LNCaP clone FGC (cell line): ENCODE data around the gene COPS3.
"Not testable (repeated sequence)": the region's sequence is repeated elsewhere in the genome, so short reads cannot be mapped to it uniquely, and the experiment has no call there.

Experiments
- DNase-seq: peaks from one replicate; pipeline ENCODE4 v3.0.0-alpha.2; 2011; ENCODE audit warnings: low read depth
- H3K4me3 ChIP-seq: 2 replicates; pipeline ENCODE4 v1.5.1; 2011; ENCODE audit warnings: mild to moderate bottlenecking, low read depth, low read length, control low read depth
- CTCF ChIP-seq: IDR thresholded peaks from 2 replicates; pipeline ENCODE4 v1.5.1; 2012; ENCODE audit warnings: mild to moderate bottlenecking; ENCODE audit not compliant: control insufficient read depth, insufficient read depth; ENCODE audit errors: extremely low read depth

The COPS3 gene

GRCh38 chr17:17258011-17258410 lies 23.0 kb downstream of the COPS3 start:
- no peak for DNase-seq
- H3K4me3 ChIP-seq: no peak overlapping the region
- no peak for TF ChIP-seq CTCF

- H3K4me3 ChIP-seq: no peak overlapping the region
- no peak for DNase-seq
- TF ChIP-seq CTCF: no peak
These were observed 24.7 kb downstream of the COPS3 start for GRCh38 chr17:17256316-17256715.

- not testable (repeated sequence) for DNase-seq, H3K4me3 ChIP-seq
These were observed 25.4 kb downstream of the COPS3 start for GRCh38 chr17:17255689-17256088.

GRCh38 chr17:17254036-17254435 lies 27.0 kb downstream of the COPS3 start:
- no peak for DNase-seq
- H3K4me3 ChIP-seq: no peak overlapping the region
- TF ChIP-seq CTCF: no peak

DNA sequence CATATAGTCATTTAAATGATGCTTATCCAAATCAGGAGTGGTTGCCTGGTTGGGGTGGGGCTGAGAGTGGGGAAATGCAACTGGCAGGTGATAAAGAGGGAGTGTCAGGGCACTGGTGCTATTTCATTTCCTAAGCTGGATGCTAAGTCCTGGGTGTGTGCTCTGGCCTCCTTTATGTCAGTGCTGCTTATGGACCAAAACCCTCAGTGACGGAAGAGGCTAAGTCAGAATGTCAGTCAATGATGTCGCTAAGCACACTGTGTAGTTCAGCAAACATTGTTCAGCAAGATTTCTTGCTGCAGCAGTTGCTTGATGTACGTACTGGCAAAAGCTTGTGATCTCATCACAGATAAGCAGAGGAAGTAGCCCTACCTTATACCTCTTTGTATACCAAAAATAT lies 27.6 kb downstream of the COPS3 start:
- peak; percentile 80 for DNase-seq
- H3K4me3 ChIP-seq: no peak overlapping the region
- TF ChIP-seq CTCF: no peak

DNA sequence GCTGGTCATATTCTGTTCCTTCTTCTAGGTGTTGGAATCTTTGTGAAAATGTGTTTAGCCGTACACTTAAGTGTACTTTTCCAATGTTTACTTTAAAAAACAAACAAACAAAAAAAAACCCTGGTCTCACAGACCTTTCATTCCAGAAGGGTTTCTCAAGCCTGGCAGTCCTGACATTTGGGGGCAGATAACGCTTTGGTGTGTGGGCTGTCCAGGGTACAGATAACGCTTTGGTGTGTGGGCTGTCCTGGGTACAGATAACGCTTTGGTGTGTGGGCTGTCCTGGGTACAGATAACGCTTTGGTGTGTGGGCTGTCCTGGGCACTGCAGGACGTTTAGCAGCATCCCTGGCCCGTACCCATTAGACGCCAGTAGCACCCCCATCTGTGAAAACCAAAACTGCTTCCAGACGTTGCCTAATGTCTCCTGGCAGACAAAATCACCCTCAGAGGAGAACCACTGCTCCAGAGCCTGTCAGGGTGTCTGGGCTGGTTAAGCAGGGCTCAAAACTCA lies 28.8 kb downstream of the COPS3 start:
- H3K4me3 ChIP-seq: no peak overlapping the region
- DNase-seq: peak; percentile 26
- TF ChIP-seq CTCF: no peak

- no peak for TF ChIP-seq CTCF
- no peak for DNase-seq
- H3K4me3 ChIP-seq: no peak overlapping the region
These were observed 34.2 kb downstream of the COPS3 start for GRCh38 chr17:17246879-17247278.
